ENCODE data around the gene FAM107A.

FAM107A gene

DNA sequence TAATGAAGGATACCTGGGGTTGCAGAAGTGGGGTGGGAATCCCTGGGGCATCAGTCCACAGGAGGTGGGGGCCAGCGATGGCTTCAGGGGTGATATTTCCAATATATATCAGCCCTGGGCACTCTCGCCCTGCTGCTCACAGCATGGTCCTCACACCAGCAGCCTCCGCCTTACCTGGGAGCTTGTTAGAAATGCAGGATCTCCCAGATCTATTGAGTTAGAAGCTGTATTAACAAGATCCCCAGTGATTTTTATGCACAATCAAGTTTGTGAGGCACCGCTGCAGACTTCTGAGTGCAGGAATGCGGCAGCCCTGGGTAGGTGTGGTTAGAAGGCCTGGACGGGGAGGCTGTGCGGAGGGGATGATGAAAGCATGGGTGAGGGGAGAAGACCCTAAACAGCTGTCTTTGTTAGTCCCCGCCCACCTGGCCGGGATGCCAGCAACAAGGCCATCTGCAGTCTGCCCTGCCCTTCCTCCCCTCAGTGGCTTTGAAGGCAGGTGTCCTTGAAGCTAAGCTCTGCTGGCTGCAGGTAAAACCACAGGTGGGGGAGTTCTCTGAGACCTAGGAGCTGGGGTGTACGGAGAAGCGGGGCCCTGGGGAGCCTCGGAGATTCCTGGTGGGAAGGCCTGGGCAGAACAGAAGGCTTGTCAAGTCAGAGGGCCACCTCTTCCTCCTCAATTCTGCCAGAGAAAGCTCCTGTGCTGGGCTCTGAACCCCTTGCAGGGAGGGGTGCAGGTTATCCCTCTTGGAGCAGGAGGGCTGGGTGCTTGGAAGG lies 11.4 kb downstream of the FAM107A start:
- H3K36me3 Mint-ChIP-seq = no peaks in the 10 kb centered on the region
- H3K27ac Mint-ChIP-seq = no peak overlapping the region
- no peak overlapping the region for H3K4me3 Mint-ChIP-seq
- H3K9me3 Mint-ChIP-seq (ENCODE audit: low read depth) = no peaks in the 10 kb centered on the region
- H3K4me1 Mint-ChIP-seq (ENCODE audit: low read depth) = peaks cover 3% of the 10 kb centered on the region
- no peaks in the 10 kb centered on the region for H3K27me3 Mint-ChIP-seq

DNA sequence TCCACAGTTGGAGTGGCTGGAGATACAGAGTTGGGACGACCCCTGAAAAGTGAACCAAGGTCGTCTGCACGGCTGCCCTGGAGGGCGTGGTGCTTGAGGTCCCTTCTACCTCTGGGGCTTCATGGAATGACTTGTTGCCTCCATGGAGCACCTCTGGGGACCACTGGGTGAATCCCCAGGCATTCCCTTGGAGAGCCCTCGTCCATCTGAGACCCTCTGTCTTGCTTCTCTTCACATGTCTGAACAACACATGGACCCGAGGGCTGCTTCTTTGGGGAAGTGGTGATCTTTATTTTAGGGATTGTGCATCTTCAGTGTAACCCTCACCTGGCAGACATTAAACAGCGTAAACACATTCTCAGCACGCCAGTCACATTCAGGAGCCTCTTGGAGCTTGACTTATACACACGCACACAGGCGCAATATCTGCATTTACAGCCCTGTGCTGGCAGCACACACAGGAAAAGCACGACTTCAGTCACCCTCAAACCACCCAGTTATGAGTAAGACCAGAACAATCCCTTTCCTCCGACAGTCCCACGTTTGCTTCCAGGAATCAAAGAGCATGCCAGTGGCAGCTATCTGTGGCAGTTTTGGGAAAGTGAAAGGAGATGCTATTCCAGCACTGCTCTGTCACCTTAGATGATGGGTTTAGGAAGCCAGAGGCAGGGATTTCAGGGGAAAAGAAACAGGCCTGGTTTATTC lies 12.6 kb downstream of the FAM107A start:
- H3K4me3 Mint-ChIP-seq = no peak overlapping the region
- H3K36me3 Mint-ChIP-seq = no peaks in the 10 kb centered on the region
- H3K27me3 Mint-ChIP-seq = no peaks in the 10 kb centered on the region
- H3K4me1 Mint-ChIP-seq (ENCODE audit: low read depth) = peaks cover 3% of the 10 kb centered on the region
- H3K27ac Mint-ChIP-seq = no peak overlapping the region
- no peaks in the 10 kb centered on the region for H3K9me3 Mint-ChIP-seq (ENCODE audit: low read depth)

DNA sequence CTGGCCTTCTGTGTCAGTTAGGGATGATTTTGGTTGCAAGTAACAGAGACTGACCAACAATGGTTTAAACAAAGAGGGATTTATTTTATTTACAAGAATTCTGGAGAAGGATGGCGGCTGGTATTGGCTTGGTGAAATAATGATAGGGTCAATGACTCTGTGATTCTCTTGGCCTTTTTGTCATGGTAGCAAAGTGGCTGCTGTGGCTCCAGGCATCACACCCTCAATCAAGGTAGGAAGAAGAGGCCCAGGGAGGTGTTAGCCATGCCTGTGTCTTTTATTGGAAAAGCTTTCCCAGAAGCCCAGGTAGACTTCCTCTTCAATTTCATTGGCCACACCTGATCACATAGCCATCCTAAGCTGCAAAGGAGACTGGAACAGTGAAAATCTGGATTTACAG lies 13.1 kb downstream of the FAM107A start:
- no peaks in the 10 kb centered on the region for H3K27me3 Mint-ChIP-seq
- no peaks in the 10 kb centered on the region for H3K9me3 Mint-ChIP-seq (ENCODE audit: low read depth)
- H3K36me3 Mint-ChIP-seq = no peaks in the 10 kb centered on the region
- peaks cover 3% of the 10 kb centered on the region for H3K4me1 Mint-ChIP-seq (ENCODE audit: low read depth)
- H3K4me3 Mint-ChIP-seq = no peak overlapping the region
- H3K27ac Mint-ChIP-seq = no peak overlapping the region

DNA sequence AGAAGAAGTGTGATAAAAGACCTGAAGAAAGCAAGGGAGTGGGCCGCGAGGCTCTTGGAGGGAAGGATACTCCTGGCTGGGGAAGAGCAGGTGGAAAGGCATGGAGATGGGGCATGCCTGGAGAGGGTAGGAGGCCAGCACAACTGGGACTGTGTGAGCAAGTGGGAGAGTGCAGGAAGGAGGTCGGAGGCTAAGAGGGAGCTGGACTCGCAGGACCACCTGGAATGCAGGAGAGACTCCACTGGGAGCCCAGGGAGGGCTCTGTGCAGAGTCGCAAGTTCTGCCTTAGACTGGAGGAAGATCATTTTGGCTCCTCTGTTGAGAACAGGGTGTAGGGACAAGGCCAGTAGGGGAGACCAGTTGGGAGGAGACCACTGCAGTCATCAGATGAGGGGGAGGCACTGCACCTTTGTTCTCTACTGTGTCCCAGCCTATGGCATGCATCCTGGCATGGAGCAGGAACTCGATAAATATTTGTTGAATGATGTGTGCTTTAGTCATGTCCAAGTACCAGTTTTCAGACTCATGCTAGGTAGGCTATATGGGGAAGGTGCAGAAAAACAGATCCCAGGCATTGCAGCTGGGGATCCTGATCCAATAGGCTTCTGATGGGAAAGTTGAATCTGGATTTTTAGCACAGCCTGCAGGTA lies 13.7 kb downstream of the FAM107A start:
- H3K27me3 Mint-ChIP-seq = no peaks in the 10 kb centered on the region
- no peak overlapping the region for H3K4me3 Mint-ChIP-seq
- no peak overlapping the region for H3K27ac Mint-ChIP-seq
- H3K36me3 Mint-ChIP-seq = no peaks in the 10 kb centered on the region
- no peaks in the 10 kb centered on the region for H3K9me3 Mint-ChIP-seq (ENCODE audit: low read depth)
- H3K4me1 Mint-ChIP-seq (ENCODE audit: low read depth) = no peaks in the 10 kb centered on the region

DNA sequence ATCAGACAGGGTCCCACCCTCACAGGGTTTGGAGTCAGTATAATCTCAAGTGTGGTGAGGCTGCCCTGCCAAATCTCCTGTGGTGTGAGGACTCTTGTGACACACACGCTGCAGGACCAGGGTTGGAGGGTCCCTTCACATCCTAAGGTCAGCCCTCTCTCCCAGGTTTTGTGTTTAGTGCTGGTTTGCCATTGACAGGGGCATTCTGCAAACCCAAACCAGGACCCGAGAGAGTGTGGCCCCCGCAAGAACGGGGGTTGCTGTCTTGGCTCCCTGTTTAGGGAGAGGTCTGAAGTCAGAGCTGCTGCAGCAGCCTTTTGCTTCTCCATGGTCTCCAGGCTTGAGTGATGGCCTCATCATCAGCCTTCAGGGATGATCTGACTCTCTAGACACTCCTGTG lies 14.7 kb downstream of the FAM107A start:
- Mint-ChIP-seq H3K9me3 (ENCODE audit: low read depth) (no peaks in the 10 kb centered on the region), H3K4me3 (no peak overlapping the region), H3K27me3 (no peaks in the 10 kb centered on the region)

DNA sequence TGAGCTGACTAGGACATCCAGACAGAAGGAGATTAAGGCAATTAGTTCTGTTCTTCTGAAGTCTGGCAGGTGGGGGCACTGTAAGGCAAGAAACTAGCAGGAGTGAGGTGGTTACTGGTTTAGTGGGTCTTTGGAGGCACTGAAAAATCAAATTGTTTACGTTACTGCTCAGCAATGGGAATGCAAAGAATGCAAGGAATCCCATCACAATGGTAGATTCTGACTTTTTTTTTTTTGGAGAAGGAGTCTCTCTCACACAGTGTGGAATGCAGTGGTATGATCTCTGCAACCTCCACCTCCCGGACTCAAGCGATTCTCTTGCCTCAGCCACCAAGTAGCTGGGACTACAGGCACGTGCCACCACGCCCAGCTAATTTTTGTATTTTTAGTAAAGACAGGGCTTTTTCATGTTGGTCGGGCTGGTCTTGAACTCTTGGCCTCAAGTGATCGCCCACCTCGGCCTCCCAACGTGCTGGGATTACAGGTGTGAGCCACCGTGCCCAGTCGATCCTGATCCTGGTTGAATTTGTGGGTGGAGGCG lies 16.4 kb downstream of the FAM107A start:
- Mint-ChIP-seq H3K27me3 (no peaks in the 10 kb centered on the region), H3K4me3 (no peak overlapping the region), H3K4me1 (ENCODE audit: low read depth) (no peaks in the 10 kb centered on the region), H3K27ac (no peak overlapping the region), H3K9me3 (ENCODE audit: low read depth) (no peaks in the 10 kb centered on the region), H3K36me3 (no peaks in the 10 kb centered on the region)

More for the DNA sequence above, 14.7 kb downstream of the FAM107A start:
- Mint-ChIP-seq H3K36me3 (no peaks in the 10 kb centered on the region), H3K27ac (no peak overlapping the region), H3K4me1 (ENCODE audit: low read depth) (no peaks in the 10 kb centered on the region)

DNA sequence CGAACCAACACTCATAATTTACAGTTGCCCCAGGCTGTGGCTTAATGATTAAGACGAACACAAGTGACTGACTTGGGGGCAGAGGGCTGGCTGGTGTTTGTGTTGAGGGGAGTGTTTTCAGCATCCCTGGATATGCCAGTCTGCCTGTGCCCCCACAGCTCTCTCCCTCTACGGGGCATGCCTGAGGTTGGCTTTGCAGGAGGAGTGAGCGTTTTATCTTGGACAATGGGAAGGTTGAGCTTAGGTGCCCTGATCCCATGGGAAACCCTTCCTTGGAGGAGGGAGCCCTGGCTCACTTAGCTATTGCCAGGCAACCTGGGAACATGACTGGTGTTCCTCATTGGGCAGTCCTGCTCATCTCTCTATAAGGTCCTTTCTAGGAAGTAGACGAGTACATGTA lies 17.6 kb downstream of the FAM107A start:
- Mint-ChIP-seq H3K27ac (no peak overlapping the region), H3K9me3 (ENCODE audit: low read depth) (no peaks in the 10 kb centered on the region), H3K36me3 (no peaks in the 10 kb centered on the region), H3K27me3 (peaks cover 2% of the 10 kb centered on the region), H3K4me3 (no peak overlapping the region), H3K4me1 (ENCODE audit: low read depth) (no peaks in the 10 kb centered on the region)

DNA sequence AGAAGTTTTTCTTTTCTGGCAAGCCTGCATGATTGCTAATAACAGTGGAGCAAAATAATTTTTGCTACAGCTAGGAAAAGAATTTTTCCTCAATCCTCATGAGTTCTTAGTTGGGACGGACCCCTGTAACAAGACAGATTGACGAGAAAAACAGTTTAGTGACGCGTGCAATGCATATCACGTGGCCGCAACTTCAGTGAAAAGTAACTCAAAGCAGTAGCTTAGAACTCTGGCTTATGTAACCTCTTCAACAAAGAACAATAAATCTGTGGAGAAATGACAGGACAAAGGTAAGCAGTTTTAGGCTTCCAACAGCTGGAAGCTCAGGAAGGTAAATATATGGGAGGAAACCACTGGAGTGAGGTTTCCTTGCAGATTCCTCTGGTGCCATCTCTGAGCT lies 19.7 kb downstream of the FAM107A start:
- Mint-ChIP-seq H3K4me3 (no peak overlapping the region), H3K4me1 (ENCODE audit: low read depth) (no peaks in the 10 kb centered on the region), H3K9me3 (ENCODE audit: low read depth) (peaks cover 5% of the 10 kb centered on the region), H3K36me3 (no peaks in the 10 kb centered on the region), H3K27me3 (peaks cover 2% of the 10 kb centered on the region), H3K27ac (no peak overlapping the region)

DNA sequence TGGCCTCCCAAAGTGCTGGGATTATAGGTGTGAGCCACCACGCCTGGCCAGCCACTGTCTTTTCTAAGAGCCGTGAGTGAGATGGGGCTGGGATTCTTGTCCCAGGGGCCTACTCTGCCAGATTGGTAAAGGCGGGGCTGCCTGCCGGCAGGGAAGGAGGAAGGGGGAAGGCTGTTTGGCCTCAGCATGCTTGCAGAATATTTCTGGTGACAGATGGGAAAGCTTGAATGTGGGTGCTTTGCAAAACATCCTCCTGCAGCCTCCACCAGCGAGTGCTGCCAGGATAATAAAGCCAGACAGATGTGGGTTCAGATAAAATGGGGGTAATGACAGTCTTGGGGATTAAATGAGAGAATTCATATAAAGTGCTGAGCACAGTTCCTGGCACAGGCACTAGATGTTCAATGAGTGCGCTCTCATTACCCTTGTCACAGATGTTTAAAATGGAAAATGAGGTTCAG lies 20.4 kb downstream of the FAM107A start:
- Mint-ChIP-seq H3K4me1 (ENCODE audit: low read depth) (no peaks in the 10 kb centered on the region), H3K36me3 (no peaks in the 10 kb centered on the region), H3K4me3 (no peak overlapping the region), H3K9me3 (ENCODE audit: low read depth) (peaks cover 5% of the 10 kb centered on the region), H3K27ac (no peak overlapping the region), H3K27me3 (peaks cover 2% of the 10 kb centered on the region)

DNA sequence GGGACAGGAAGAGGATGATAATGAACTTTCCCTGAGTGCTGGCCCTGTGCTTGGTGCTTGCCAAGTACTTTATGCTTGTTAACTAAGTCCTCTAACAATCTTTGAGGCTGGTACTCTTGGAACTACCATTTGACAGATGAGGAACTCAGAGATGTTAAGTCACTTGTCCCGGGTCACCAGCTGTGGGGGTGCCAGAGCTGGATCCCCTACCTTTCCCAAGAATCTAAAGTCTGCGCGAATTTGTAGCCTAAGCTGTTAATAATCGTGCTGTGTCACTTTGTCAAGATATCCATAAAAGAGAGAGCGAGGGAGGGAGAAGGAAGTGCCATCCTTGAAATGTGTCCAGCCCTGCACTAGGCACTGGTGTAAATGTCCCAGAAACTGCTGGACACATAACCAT lies 21.2 kb downstream of the FAM107A start:
- Mint-ChIP-seq H3K4me3 (no peak overlapping the region), H3K27me3 (peaks cover 2% of the 10 kb centered on the region), H3K9me3 (ENCODE audit: low read depth) (peaks cover 8% of the 10 kb centered on the region), H3K27ac (no peak overlapping the region), H3K4me1 (ENCODE audit: low read depth) (no peaks in the 10 kb centered on the region), H3K36me3 (peaks cover 3% of the 10 kb centered on the region)

DNA sequence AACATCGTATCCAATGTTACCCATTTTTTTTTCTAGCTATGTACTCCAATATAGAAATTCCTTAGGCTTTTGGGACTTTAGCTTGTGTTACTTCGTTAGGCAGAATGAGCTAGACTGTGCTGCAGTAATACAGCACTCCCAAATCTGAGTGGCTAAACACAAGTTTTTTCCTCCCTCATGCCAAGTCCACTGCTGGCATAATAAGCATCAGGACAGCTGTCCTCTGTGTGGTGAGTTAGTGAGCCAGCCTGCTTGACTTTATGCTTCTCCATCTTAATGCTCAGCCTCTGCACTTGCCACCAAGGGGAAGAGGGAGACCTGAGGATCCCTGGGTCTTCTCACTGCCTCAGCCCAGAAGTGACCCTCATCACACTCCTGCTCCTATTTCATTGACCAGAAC lies 22.0 kb downstream of the FAM107A start:
- no peak overlapping the region for H3K4me3 Mint-ChIP-seq
- H3K4me1 Mint-ChIP-seq (ENCODE audit: low read depth) = no peaks in the 10 kb centered on the region
- H3K27ac Mint-ChIP-seq = no peak overlapping the region
- H3K27me3 Mint-ChIP-seq = peaks cover 2% of the 10 kb centered on the region
- H3K9me3 Mint-ChIP-seq (ENCODE audit: low read depth) = peaks cover 8% of the 10 kb centered on the region
- H3K36me3 Mint-ChIP-seq = peaks cover 3% of the 10 kb centered on the region

DNA sequence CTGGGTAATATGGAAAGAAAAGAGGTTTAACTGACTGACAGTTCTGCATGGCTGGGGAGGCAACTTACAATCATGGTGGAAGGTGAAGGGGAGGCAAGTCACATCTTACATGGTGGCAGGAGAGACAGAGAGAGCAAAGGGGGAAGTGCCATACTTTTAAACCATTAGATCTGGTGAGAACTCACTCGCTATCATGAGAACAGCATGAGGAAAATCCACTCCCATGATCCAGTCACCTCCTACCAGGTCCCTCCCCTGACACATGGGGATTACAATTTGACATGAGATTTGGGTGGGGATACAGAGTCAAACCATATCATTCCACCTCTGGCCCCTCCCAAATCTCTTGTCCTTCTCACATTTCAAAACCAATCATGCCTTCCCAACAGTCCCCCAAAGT lies 24.2 kb downstream of the FAM107A start:
- Mint-ChIP-seq H3K27me3 (peaks cover 2% of the 10 kb centered on the region), H3K27ac (no peak overlapping the region), H3K9me3 (ENCODE audit: low read depth) (peaks cover 8% of the 10 kb centered on the region), H3K4me1 (ENCODE audit: low read depth) (no peaks in the 10 kb centered on the region), H3K4me3 (no peak overlapping the region), H3K36me3 (peaks cover 3% of the 10 kb centered on the region)

DNA sequence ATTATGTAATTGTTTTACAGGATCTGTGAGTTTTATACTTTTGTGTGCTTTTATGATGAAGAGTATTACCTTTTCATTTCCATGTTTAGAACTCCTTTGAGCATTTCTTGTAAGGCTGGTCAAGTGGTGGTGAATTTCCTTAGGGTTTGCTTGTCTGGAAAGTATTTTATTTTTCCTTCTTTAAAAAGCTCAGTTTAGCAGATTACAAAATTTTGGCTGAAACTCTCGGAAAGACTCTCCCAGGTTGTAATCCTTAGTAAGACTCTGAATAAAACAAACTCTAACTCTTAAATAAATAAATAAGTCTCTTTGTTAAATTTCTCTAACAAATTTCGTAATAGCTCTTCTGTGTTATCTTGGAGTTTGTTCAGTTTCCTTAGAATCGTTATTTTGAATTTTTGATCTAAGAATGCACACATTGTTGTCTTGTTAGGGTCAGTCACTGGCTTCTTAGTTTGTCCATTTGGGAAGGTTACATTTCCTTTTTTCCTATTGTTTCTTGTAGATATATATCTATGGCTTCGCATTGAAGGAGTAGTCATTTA lies 25.5 kb downstream of the FAM107A start:
- no peak overlapping the region for H3K27ac Mint-ChIP-seq
- peaks cover 2% of the 10 kb centered on the region for H3K27me3 Mint-ChIP-seq
- H3K9me3 Mint-ChIP-seq (ENCODE audit: low read depth) = peaks cover 8% of the 10 kb centered on the region
- H3K4me1 Mint-ChIP-seq (ENCODE audit: low read depth) = no peaks in the 10 kb centered on the region
- H3K36me3 Mint-ChIP-seq = peaks cover 3% of the 10 kb centered on the region
- H3K4me3 Mint-ChIP-seq = no peak overlapping the region

DNA sequence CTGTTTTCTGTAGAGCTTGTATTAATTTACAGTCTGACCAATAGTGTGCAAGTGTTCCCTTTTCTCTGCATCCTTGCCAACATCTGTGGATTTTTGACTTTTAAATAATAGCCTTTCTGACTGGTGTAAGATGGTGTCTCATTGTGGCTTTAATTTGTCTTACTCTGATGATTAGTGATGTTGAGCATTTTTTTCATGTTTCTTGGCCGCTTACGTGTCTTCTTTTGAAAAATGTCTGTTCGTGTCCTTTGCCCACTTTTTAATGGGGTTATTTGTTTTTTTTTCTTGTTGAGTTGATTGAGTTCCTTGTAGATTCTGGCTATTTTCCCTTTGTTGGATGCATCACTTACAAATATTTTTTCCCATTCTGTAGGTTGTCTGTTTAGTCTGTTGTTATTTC lies 32.6 kb downstream of the FAM107A start:
- Mint-ChIP-seq H3K4me3 (no peak overlapping the region), H3K4me1 (ENCODE audit: low read depth) (no peaks in the 10 kb centered on the region), H3K9me3 (ENCODE audit: low read depth) (no peaks in the 10 kb centered on the region), H3K36me3 (peaks cover 2% of the 10 kb centered on the region), H3K27ac (no peak overlapping the region), H3K27me3 (peaks cover 2% of the 10 kb centered on the region)
